Fibroblast of mammary gland (primary cell): ENCODE data around the gene CTSZ.

Source experiments
- DNase-seq: peaks from one replicate; pipeline ENCODE4 v3.0.0-alpha.2; 2010; ENCODE audit warnings: low read depth
- H3K4me3 ChIP-seq: 2 replicates; pipeline ENCODE4 v1.5.1; 2011; ENCODE audit warnings: low read depth, mild to moderate bottlenecking, low read length, moderate library complexity; ENCODE audit not compliant: control insufficient read depth
- TF ChIP-seq, protein P1 (sequence below): conservative IDR thresholded peaks from 2 replicates; pipeline ENCODE4 v1.5.1; 2011; ENCODE audit warnings: low read depth, low read length, inconsistent platforms; ENCODE audit not compliant: control insufficient read depth, insufficient read depth

CTSZ gene

DNA sequence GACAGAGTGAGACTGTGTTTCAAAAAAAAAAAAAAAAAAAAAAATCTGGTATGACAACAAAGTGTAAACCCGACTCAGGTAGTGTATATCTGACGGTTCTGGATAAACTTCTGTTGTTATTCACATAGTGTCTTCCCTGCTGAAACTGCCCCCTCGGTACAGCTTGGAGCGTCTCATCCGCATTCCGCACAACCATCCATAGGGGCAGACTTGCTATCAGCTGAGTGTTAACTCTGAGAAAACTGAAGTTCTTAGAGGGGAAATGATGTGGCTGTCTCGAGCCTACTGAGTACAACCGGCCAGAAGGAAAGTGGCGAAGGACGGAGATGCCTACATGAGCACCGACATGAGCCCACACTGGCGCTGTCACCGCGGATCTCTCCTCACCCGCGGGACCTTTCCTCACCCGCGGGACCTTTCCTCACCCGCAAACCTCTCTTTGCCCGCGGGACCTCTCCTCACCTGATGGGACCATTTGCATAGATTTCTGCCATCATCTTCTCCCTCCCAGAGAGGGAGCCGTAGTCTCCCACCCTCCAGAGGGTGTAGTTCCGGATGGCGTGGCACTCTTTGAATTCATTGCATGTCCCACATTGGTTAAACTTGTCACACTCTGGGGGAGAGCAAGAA lies 9.8 kb downstream of the CTSZ start:
- TF ChIP-seq, protein P1, sequence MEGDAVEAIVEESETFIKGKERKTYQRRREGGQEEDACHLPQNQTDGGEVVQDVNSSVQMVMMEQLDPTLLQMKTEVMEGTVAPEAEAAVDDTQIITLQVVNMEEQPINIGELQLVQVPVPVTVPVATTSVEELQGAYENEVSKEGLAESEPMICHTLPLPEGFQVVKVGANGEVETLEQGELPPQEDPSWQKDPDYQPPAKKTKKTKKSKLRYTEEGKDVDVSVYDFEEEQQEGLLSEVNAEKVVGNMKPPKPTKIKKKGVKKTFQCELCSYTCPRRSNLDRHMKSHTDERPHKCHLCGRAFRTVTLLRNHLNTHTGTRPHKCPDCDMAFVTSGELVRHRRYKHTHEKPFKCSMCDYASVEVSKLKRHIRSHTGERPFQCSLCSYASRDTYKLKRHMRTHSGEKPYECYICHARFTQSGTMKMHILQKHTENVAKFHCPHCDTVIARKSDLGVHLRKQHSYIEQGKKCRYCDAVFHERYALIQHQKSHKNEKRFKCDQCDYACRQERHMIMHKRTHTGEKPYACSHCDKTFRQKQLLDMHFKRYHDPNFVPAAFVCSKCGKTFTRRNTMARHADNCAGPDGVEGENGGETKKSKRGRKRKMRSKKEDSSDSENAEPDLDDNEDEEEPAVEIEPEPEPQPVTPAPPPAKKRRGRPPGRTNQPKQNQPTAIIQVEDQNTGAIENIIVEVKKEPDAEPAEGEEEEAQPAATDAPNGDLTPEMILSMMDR = no peak
- H3K4me3 ChIP-seq = no peak overlapping the region
- DNase-seq = no peak

DNA sequence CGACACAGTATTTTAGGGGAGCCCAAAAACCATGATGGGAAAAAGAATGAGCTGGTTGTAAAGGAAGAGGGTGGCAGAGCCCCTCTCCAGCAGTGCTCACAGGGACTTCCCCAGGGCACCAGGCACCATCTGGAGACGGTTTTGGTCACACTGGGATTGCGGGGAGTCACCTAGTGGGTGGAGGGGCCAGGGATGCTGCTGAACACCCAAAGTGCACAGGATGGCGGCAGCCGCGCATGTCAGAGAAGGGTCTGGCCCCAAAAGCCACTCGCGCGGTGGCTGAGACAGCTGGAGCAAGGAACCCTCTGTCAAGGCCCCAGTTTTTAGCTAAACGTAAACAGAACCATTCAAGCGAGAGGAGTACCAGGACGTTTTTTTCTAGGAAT lies 10.8 kb downstream of the CTSZ start:
- DNase-seq = no peak
- H3K4me3 ChIP-seq = no peak overlapping the region

DNA sequence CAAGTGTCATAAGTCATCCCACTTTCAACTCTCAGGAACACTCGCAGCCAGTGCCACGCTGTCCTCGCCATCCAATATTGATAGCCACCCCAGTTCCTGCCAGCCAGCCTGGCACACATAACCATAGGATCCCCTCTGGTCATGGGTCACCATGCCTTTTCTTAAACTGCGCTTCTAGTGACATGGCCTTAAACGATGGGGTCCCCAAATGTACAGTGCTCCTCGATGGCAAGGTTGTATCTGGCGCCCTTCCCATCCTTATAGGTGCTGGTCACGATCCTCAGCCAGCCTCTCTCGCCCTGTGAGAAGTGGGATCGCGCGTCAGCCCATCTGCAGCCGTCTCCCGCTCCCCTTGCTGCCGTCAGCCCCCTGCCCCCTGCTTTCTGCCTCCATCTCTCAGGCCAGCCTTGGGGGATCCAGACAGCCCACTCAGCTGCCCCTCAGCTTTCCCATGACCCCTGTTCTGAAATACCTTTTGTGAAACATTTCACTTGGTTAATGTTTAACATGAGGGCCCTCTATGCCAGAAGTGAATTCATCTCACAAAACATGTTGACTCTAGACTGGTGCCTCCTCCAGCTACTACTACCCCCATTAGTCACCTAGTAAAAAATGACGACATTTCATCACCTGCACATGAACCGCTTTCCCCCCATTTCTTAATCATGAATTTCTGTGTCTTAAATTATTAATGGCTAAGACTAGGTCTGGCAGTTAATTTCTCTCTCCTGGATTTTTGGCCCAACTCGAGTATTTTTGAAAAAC lies 11.4 kb downstream of the CTSZ start:
- DNase-seq = no peak
- H3K4me3 ChIP-seq = no peak overlapping the region
- TF ChIP-seq, protein P1 = no peak

More for the DNA sequence above, 10.8 kb downstream of the CTSZ start:
- TF ChIP-seq, protein P1 = no peak

DNA sequence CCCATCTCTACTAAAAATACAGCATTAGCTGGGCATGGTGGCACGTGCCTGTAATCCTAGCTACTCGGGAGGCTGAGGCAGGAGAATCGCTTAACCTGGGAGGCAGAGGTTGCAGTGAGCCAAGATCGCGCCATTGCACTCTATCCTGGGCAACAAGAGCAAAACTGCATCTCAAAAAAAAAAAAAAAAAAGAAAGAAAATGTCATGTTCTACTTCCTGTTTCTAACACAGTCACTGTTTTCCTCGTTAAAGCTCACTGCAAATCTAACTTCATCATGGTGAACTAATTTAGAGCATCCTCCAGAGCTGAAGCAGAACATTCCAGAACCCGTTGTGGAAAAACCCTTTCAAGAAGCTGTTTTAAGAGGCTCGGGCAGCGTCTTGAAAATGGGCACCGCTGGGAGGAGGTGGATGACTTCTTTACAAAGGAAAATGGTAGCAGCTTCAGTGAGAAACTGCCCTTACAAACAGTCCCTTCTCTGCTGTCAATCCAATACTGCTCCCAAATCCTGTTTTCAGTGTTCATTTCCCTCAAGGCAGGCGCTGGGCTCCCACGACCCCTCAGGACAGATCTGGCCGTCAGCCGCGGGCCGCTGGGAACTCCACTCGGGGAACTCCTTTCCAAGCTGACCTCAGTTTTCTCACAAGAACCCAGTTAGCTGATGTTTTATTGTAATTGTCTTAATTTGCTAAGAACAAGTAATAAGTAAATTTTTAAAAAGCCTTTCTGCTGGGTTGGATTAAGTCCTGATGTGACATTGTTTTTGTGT lies 12.5 kb downstream of the CTSZ start:
- TF ChIP-seq, protein P1 = no peak
- H3K4me3 ChIP-seq = no peak overlapping the region
- DNase-seq = no peak

DNA sequence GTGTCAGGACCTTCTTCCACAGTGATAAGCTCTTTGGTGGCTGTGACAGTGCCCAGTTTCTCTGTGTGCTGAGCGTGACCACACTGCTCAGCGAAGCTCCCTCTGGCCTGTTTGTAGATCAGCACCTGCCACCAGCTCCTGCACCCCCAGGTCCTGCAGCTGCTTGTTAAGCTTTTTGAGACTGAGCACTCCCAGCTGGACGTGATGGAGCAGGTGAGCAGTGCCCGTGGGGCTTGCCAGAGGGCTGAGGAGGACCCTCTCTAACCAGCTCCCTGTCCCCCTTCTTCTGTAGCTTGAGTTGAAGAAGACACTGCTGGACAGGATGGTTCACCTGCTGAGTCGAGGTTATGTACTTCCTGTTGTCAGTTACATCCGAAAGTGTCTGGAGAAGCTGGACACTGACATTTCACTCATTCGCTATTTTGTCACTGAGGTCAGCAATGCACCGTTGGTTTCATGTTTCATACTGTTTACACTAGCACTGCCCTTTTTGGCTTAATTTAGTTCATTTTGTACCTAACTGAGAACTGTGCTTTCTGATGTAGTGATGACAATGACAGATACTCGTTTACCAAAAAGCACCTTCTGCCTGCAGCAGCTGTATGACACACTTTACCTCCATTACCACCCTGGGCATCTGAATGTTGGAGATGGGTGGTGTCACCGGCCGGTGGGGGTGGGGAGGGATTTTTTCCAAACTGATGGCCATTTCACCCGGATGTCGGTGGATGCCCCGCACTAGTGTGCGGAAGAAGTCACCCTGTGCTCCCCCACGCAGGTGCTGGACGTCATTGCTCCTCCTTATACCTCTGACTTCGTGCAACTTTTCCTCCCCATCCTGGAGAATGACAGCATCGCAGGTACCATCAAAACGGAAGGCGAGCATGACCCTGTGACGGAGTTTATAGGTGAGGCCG lies 13.5 kb downstream of the CTSZ start:
- DNase-seq = no peak
- TF ChIP-seq, protein P1 = no peak
- no peak overlapping the region for H3K4me3 ChIP-seq

DNA sequence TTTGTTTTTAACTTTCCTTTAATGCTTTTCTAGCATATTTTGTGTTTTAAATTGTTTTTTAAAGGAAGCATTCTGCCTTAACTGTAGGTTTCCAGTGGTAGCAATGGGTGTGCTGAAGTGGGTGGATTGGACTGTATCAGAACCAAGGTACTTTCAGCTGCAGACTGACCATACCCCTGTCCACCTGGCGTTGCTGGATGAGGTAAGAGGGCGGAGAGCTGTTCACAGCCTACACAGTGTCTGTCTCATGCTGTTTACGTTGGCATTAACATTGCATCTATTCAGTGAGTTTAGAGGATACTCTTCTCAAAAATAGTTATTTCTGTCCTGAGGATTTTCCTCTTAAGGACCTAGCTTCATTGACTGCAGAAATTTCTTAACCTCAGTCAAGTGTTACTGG lies 14.1 kb downstream of the CTSZ start:
- TF ChIP-seq, protein P1 = no peak
- H3K4me3 ChIP-seq = no peak overlapping the region
- DNase-seq = no peak
